ENCODE data around the gene TMEM123.

The TMEM123 gene

GRCh38 chr11:102361086-102362031 is 91.2 kb downstream of the TMEM123 start:
- ATAC-seq (peak; percentile 97), DNase-seq (peak; percentile 31 to 44)
- H3K9me3 Mint-ChIP-seq = peaks cover 11 to 12% of the 10 kb centered on the region in 2 donors
- H3K27me3 Mint-ChIP-seq = no peaks in the 10 kb centered on the region
- peaks cover 48% of the 10 kb centered on the region for H3K4me1 Mint-ChIP-seq
- peak overlapping the region; percentile 68 to 77 for H3K27ac Mint-ChIP-seq
- peak overlapping the region; percentile 30 to 66 for H3K4me3 Mint-ChIP-seq

GRCh38 chr11:102360681-102361080 is 91.9 kb downstream of the TMEM123 start:
- ATAC-seq (no peak), DNase-seq (no peak)
- H3K27me3 Mint-ChIP-seq = no peaks in the 10 kb centered on the region
- H3K4me3 Mint-ChIP-seq = peak overlapping the region; percentile 30 to 66
- H3K27ac Mint-ChIP-seq = peak overlapping the region; percentile 75 to 79
- H3K4me1 Mint-ChIP-seq = peaks cover 48% of the 10 kb centered on the region
- peaks cover 12 to 15% of the 10 kb centered on the region in 2 donors for H3K9me3 Mint-ChIP-seq

GRCh38 chr11:102359372-102359771 is 93.2 kb downstream of the TMEM123 start:
- no peak overlapping the region for H3K4me3 Mint-ChIP-seq
- no peak overlapping the region for H3K27ac Mint-ChIP-seq

GRCh38 chr11:102357116-102357515 is 95.4 kb downstream of the TMEM123 start:
- Mint-ChIP-seq H3K4me1 (peaks cover 55% of the 10 kb centered on the region), H3K27me3 (no peaks in the 10 kb centered on the region), H3K9me3 (peaks cover 12 to 19% of the 10 kb centered on the region in 2 donors), H3K4me3 (no peak overlapping the region), H3K27ac (no peak overlapping the region)
- DNase-seq = no peak
- ATAC-seq = no peak

More at GRCh38 chr11:102359372-102359771, 93.2 kb downstream of the TMEM123 start:
- H3K27me3 Mint-ChIP-seq = no peaks in the 10 kb centered on the region
- H3K9me3 Mint-ChIP-seq = peaks cover 12 to 19% of the 10 kb centered on the region in 2 donors
- peaks cover 48% of the 10 kb centered on the region for H3K4me1 Mint-ChIP-seq
- ATAC-seq = no peak
- no peak for DNase-seq

GRCh38 chr11:102347462-102348370 is 104.8 kb downstream of the TMEM123 start:
- Mint-ChIP-seq H3K27me3 (no peaks in the 10 kb centered on the region), H3K4me3 (peak overlapping the region; percentile 86 to 97), H3K9me3 (no peaks in the 10 kb centered on the region), H3K4me1 (peaks cover 55% of the 10 kb centered on the region), H3K27ac (peak overlapping the region; percentile 98 to 99)
- DNase-seq (peak in 1 of 2 donors; percentile 21), ATAC-seq (peak; percentile 15)

GRCh38 chr11:102346748-102347461 is 105.7 kb downstream of the TMEM123 start, which contains the start of gene BIRC2:
BIRC2 (plus strand) TSS chr11:102347214; CDS start chr11:102349855, 2,641 bp downstream.
- ATAC-seq (peak; percentile 93), DNase-seq (peak; percentile 95 to 96)
- H3K4me3 Mint-ChIP-seq = peak within 1 kb of the TSS; percentile 86 to 97
- H3K9me3 Mint-ChIP-seq = no peaks in the 10 kb centered on the region
- peaks cover 54% of the 10 kb centered on the region for H3K4me1 Mint-ChIP-seq
- H3K27ac Mint-ChIP-seq = peak within 1 kb of the TSS; percentile 98 to 99
- no peaks in the 10 kb centered on the region for H3K27me3 Mint-ChIP-seq

GRCh38 chr11:102346456-102346747 is 106.2 kb downstream of the TMEM123 start:
- DNase-seq = no peak

More at GRCh38 chr11:102346456-102346747, 106.2 kb downstream of the TMEM123 start:
- Mint-ChIP-seq H3K27ac (peak overlapping the region; percentile 93 to 98), H3K4me1 (peaks cover 54% of the 10 kb centered on the region), H3K27me3 (no peaks in the 10 kb centered on the region), H3K9me3 (no peaks in the 10 kb centered on the region), H3K4me3 (peak overlapping the region; percentile 86 to 97)
- ATAC-seq = no peak
